Lower leg skin (tissue), 4 donors: ENCODE data around the gene DNPH1. TPM values are rescaled to one million over a fixed set of nuclear protein-coding genes. Genes with fewer than 3 reads are reported as not detected.

Experiments
- DNase-seq, 2 donors: peaks; one replicate each; pipeline ENCODE4 v3.0.0-alpha.2; 2019; ENCODE audit warnings: low spot score in 2 of 2
- H3K4me3 ChIP-seq: fragments of 200-600 bp; sonication (generic); 2 replicates; pipeline ENCODE4 v1.5.1; 2017; ENCODE audit warnings: mild to moderate bottlenecking, low read depth; ENCODE audit not compliant: poor library complexity, severe bottlenecking
- POLR2A ChIP-seq, 2 donors: fragments of 450-650 bp; IDR thresholded peaks; one replicate each; pipeline ENCODE4 v1.6.1; 2016 to 2017; ENCODE audit warnings: antibody characterized with exemption in 2 of 2, mild to moderate bottlenecking in 1 of 2, moderate library complexity in 1 of 2
- WGBS, 2 donors: methylation state at CpG; one replicate each; pipeline ENCODE4 v1.1.5; 2018; 5-methylcytosine and 5-hydroxymethylcytosine counted together
- intact Hi-C: fragments of 100-400 bp; cut with DNase I; formaldehyde crosslinking; loops from one replicate; pipeline ENCODE4 v1.15.0; 2023; ENCODE audit warnings: low total_unique reads
- total RNA-seq, 4 donors: library from RNA; depleted of rRNA; stranded (reverse); fragments of >200 nt; gene quantifications; one replicate each; pipeline ENCODE4 v1.1.0, GENCODE V29; 2016
- TF ChIP-seq, protein P1 (sequence below), 3 donors: fragments of 450-650 bp; IDR thresholded peaks; one replicate each; pipeline ENCODE4 v1.5.1; 2016; ENCODE audit warnings: antibody characterized with exemption in 3 of 3, mild to moderate bottlenecking in 3 of 3, moderate library complexity in 2 of 3

DNPH1 gene
- total RNA-seq, 4 donors from 2014 or later = 48.5 to 77.0 (median 61.2) TPM

- WGBS, 2 donors = 24 to 46% methylated on average over 11 to 27 of the region's 37 CpGs
- DNase-seq = no peak
- TF ChIP-seq POLR2A (IDR thresholded peaks at IDR 0.05) = no peak
- TF ChIP-seq, protein P1, sequence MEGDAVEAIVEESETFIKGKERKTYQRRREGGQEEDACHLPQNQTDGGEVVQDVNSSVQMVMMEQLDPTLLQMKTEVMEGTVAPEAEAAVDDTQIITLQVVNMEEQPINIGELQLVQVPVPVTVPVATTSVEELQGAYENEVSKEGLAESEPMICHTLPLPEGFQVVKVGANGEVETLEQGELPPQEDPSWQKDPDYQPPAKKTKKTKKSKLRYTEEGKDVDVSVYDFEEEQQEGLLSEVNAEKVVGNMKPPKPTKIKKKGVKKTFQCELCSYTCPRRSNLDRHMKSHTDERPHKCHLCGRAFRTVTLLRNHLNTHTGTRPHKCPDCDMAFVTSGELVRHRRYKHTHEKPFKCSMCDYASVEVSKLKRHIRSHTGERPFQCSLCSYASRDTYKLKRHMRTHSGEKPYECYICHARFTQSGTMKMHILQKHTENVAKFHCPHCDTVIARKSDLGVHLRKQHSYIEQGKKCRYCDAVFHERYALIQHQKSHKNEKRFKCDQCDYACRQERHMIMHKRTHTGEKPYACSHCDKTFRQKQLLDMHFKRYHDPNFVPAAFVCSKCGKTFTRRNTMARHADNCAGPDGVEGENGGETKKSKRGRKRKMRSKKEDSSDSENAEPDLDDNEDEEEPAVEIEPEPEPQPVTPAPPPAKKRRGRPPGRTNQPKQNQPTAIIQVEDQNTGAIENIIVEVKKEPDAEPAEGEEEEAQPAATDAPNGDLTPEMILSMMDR (IDR thresholded peaks at IDR 0.05) = no peak
- intact Hi-C loops = no loop called here
- no peak overlapping the region for H3K4me3 ChIP-seq
These were observed 14.5 kb upstream of the DNPH1 start for GRCh38 chr6:43243664-43244321.

GRCh38 chr6:43242908-43243663 lies 13.8 kb upstream of the DNPH1 start, which contains the start of gene TTBK1:
TTBK1 (plus strand) TSS chr6:43243481; CDS start chr6:43246661, 3,180 bp downstream.
- TF ChIP-seq, protein P1 (IDR thresholded peaks at IDR 0.05) = no peak
- no peak for TF ChIP-seq POLR2A (IDR thresholded peaks at IDR 0.05)
- 10 to 14% methylated on average over 26 to 36 of the region's 47 CpGs for WGBS, 2 donors
- H3K4me3 ChIP-seq = no peak within 1 kb of the TSS
- intact Hi-C loops = no loop called here
- DNase-seq = no peak

DNA sequence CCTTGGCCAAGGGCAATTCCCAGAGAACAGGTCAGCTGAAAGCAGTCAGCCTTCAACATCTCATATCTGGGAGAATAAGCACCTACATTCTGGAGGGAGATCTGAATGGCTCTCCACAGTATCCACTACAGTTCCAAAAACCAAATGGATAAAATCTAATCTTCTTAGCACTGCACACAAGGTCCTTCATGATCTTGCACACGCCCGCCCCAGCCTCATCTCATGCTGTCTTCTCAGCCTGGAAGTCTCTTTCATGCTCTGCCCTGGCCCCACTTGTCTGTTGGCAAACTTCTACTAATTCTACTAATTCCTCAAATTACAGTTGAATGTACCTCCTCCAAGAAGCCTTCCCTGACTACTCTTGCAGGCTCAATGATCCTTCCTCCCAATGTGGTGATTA lies 12.2 kb upstream of the DNPH1 start:
- TF ChIP-seq, protein P1 (IDR thresholded peaks at IDR 0.05) = no peak
- no peak for TF ChIP-seq POLR2A (IDR thresholded peaks at IDR 0.05)
- intact Hi-C loops = no loop called here
- 85 to 93% methylated on average over 2 of the region's 2 CpGs for WGBS, 2 donors
- H3K4me3 ChIP-seq = no peak overlapping the region
- DNase-seq = no peak

DNA sequence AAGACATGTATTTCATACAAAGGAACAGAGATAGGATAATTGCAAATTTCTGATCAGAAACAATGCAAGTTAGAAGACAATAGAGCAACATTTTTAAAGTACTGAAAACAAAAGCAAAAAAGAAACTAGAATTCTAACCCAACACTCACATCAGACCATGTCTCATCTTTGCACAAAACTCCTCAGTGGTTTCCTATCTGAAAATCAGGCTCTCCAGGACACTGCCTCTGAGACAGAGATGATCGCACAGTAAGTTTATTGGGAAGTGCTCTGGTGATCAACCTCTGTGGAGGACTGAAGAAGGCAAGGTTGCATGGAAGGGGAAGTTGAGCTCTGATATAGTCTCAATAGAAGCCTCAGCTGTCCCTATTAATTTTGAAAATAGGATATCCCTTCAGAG lies 11.7 kb upstream of the DNPH1 start:
- WGBS, 2 donors = 90 to 91% methylated on average over 1 of the region's 1 CpG
- TF ChIP-seq POLR2A (IDR thresholded peaks at IDR 0.05) = no peak

GRCh38 chr6:43239054-43239453 lies 9.8 kb upstream of the DNPH1 start:
- no peak for TF ChIP-seq POLR2A (IDR thresholded peaks at IDR 0.05)
- TF ChIP-seq, protein P1 (IDR thresholded peaks at IDR 0.05) = no peak
- no peak for DNase-seq
- H3K4me3 ChIP-seq = no peak overlapping the region
- intact Hi-C loops = no loop called here
- WGBS, 2 donors = 63 to 70% methylated on average over 2 of the region's 2 CpGs

More for the DNA sequence above, 11.7 kb upstream of the DNPH1 start:
- DNase-seq = no peak
- no peak overlapping the region for H3K4me3 ChIP-seq
- intact Hi-C loops = no loop called here

- intact Hi-C loops = no loop called here
- DNase-seq = no peak
- WGBS, 2 donors = 81 to 89% methylated on average over 2 of the region's 2 CpGs
- TF ChIP-seq, protein P1 (IDR thresholded peaks at IDR 0.05) = no peak
- no peak for TF ChIP-seq POLR2A (IDR thresholded peaks at IDR 0.05)
- no peak overlapping the region for H3K4me3 ChIP-seq
These were observed 6.6 kb upstream of the DNPH1 start for GRCh38 chr6:43235841-43236240.
